Measurements from ENCODE around the gene PDIA6. TPM values are rescaled to one million over a fixed set of nuclear protein-coding genes. Genes with fewer than 3 reads are reported as not detected.

PDIA6 gene
- total RNA-seq, 1 experiment from 2014 or later, result 317 TPM

GRCh38 chr2:10753156-10753555 is 59.4 kb downstream of the PDIA6 start:
- Mint-ChIP-seq H3K27ac (ENCODE audit: unreplicated experiment) (no peak overlapping the region), H3K9me3 (ENCODE audit: low read depth, unreplicated experiment) (no peaks in the 10 kb centered on the region), H3K36me3 (ENCODE audit: insufficient read depth, unreplicated experiment) (no peaks in the 10 kb centered on the region), H3K4me3 (ENCODE audit: low read depth, unreplicated experiment) (no peak overlapping the region), H3K27me3 (ENCODE audit: unreplicated experiment) (peaks cover 15% of the 10 kb centered on the region), H3K4me1 (ENCODE audit: low read depth, unreplicated experiment) (no peaks in the 10 kb centered on the region)
- DNase-seq, result no peak
- TF ChIP-seq CTCF (IDR thresholded peaks at IDR 0.05; ENCODE audit: unreplicated experiment), result no peak
- intact Hi-C loops (cut with micrococcal nuclease; ENCODE audit: unreplicated experiment), result no loop called here
- CTCF ChIA-PET, result interaction anchor here (0.5 to 0.7 kb wide), 2 partner anchors 108 to 711 kb away, joined by 4 to 6 read pairs; no protein-coding TSS in a partner anchor
- no TSS peak for BruUV-seq (replicated peaks)

GRCh38 chr2:10752236-10752635 is 60.3 kb downstream of the PDIA6 start:
- no peak for DNase-seq
- TF ChIP-seq CTCF (IDR thresholded peaks at IDR 0.05; ENCODE audit: unreplicated experiment), result no peak

GRCh38 chr2:10750610-10751009 is 62.0 kb downstream of the PDIA6 start:
- no TSS peak for BruUV-seq (replicated peaks)
- intact Hi-C loops (cut with micrococcal nuclease; ENCODE audit: unreplicated experiment), result no loop called here
- no peak for DNase-seq
- no peak overlapping the region for H3K27ac Mint-ChIP-seq (ENCODE audit: unreplicated experiment)
- no peak overlapping the region for H3K4me3 Mint-ChIP-seq (ENCODE audit: low read depth, unreplicated experiment)
- H3K27me3 Mint-ChIP-seq (ENCODE audit: unreplicated experiment), result peaks cover 15% of the 10 kb centered on the region
- H3K4me1 Mint-ChIP-seq (ENCODE audit: low read depth, unreplicated experiment), result no peaks in the 10 kb centered on the region
- TF ChIP-seq CTCF (IDR thresholded peaks at IDR 0.05; ENCODE audit: unreplicated experiment), result no peak
- CTCF ChIA-PET, result no interaction called here
- no peaks in the 10 kb centered on the region for H3K36me3 Mint-ChIP-seq (ENCODE audit: insufficient read depth, unreplicated experiment)
- H3K9me3 Mint-ChIP-seq (ENCODE audit: low read depth, unreplicated experiment), result no peaks in the 10 kb centered on the region

More at GRCh38 chr2:10752236-10752635, 60.3 kb downstream of the PDIA6 start:
- no peak overlapping the region for H3K27ac Mint-ChIP-seq (ENCODE audit: unreplicated experiment)
- no TSS peak for BruUV-seq (replicated peaks)
- H3K4me3 Mint-ChIP-seq (ENCODE audit: low read depth, unreplicated experiment), result no peak overlapping the region
- H3K36me3 Mint-ChIP-seq (ENCODE audit: insufficient read depth, unreplicated experiment), result no peaks in the 10 kb centered on the region
- no peaks in the 10 kb centered on the region for H3K4me1 Mint-ChIP-seq (ENCODE audit: low read depth, unreplicated experiment)
- no peaks in the 10 kb centered on the region for H3K9me3 Mint-ChIP-seq (ENCODE audit: low read depth, unreplicated experiment)
- peaks cover 15% of the 10 kb centered on the region for H3K27me3 Mint-ChIP-seq (ENCODE audit: unreplicated experiment)
- CTCF ChIA-PET, result interaction anchor here (0.6 kb wide), 1 partner anchor 205 kb away, joined by 5 read pairs; no protein-coding TSS in a partner anchor
- intact Hi-C loops (cut with micrococcal nuclease; ENCODE audit: unreplicated experiment), result no loop called here

GRCh38 chr2:10742666-10743065 is 69.9 kb downstream of the PDIA6 start:
- Mint-ChIP-seq H3K9me3 (ENCODE audit: low read depth, unreplicated experiment) (no peaks in the 10 kb centered on the region), H3K4me1 (ENCODE audit: low read depth, unreplicated experiment) (no peaks in the 10 kb centered on the region), H3K4me3 (ENCODE audit: low read depth, unreplicated experiment) (no peak overlapping the region), H3K27me3 (ENCODE audit: unreplicated experiment) (peaks cover 9% of the 10 kb centered on the region), H3K27ac (ENCODE audit: unreplicated experiment) (no peak overlapping the region), H3K36me3 (ENCODE audit: insufficient read depth, unreplicated experiment) (no peaks in the 10 kb centered on the region)
- no TSS peak for BruUV-seq (replicated peaks)
- no peak for DNase-seq
- CTCF ChIA-PET, result no interaction called here
- TF ChIP-seq CTCF (IDR thresholded peaks at IDR 0.05; ENCODE audit: unreplicated experiment), result no peak
- intact Hi-C loops (cut with micrococcal nuclease; ENCODE audit: unreplicated experiment), result no loop called here
